Activated CD8-positive, alpha-beta memory T cell treated with anti-CD3 and anti-CD28 coated beads, Interleukin-2, amount 50 U/mL, for 1 hour (primary cell): ENCODE measurements around the gene SCYGR5.
"Not testable (repeated sequence)": the region's sequence is repeated elsewhere in the genome, so short reads cannot be mapped to it uniquely, and the experiment has no call there.

ENCODE experiments used
- DNase-seq: peaks from one replicate; pipeline ENCODE4 v3.0.0-alpha.2; 2020; ENCODE audit errors: extremely low read depth

The SCYGR5 gene

DNA sequence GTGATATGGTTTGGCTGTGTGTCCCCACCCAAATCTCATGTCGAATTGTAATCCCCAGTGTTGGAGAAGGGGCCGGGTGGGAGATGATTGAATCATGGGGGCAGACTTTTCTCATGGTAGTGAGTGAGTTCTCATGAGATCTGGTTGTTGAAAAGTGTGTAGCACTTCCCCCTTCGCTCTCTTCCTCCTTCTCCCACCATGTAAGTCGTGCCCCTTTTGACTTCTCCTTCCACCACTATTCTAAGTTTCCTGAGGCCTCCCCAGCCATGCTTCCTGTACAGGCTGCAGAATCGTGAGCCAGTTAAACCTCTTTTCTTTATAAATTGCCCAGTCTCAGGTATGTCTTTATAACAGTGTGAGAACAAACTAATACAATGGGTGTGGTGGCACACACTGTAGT, 7.0 kb downstream of the SCYGR5 start:
- not testable (repeated sequence) for DNase-seq

DNA sequence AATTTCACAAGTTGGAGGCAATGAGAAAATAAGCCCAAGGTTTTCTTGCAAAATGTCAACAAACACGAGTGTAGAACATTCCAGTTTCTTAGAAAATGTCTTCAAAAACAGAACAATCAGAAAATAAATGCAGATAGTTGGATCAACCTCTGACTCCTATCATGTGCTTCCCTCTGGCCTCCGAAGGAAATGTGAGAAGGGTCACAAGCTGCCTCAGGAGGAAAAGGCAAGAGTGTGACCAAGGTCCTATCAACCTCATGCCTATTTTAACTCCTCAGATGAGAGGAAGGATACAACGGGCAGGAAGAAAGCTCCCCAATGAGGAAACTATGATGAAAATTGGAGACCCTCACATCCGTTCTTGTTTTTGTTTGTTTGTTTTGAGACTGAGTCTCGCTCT, 7.9 kb downstream of the SCYGR5 start:
- no peak for DNase-seq

DNA sequence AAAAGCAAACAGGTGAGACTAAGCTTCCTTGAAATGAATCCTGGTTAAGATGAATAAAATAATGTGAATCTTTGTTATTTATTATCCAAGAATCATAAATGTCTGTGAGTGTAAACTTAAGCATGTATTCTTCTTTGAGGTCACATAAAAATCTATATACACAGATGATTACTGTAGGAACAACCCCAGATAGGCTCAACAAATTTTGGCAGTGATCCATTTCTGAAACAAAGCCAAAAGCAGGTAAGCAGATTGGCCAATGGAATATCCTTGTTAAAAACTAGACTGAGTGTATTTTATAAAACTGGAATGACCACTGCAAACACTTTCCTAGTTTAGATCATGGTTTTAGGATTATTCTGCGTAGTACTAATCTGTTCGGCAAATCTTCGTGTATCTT, 11.3 kb downstream of the SCYGR5 start:
- no peak for DNase-seq

DNA sequence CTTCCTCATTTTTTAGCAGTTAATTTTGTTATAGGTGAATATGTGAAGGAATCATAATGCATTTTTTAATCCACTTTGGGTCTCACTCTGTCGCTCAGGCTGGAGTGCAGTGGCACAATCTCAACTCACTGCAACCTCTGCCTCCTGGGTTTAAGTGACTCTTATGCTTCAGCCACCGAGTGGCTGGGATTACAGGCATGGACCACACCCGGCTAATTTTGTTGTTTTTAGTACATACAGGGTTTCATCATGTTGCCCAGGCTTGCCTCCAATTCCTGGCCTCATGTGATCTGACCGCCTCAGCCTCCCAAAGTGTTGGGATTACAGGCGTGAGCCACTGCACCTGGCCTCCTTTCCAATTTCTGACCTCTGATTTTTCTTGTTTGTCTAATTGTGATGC, 17.7 kb downstream of the SCYGR5 start:
- no peak for DNase-seq

DNA sequence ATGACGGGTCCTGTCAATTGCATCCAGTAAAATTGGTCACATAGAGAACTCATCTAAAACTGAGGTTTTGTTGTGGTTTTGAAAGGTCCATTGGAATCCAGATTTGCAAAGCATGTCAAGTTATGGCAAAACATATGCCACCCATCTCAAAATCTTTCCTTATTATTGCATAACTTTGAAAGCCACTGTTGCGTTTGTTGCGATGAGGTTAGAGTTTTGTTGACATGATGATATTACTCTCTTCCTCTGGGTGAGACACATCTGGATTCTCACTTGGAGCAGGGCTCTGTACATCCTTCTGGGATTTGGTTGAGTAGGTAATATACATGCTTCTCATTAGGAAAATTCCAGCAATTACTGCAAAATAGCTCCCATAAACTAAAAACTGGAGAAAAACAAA, 20.6 kb downstream of the SCYGR5 start:
- no peak for DNase-seq

DNA sequence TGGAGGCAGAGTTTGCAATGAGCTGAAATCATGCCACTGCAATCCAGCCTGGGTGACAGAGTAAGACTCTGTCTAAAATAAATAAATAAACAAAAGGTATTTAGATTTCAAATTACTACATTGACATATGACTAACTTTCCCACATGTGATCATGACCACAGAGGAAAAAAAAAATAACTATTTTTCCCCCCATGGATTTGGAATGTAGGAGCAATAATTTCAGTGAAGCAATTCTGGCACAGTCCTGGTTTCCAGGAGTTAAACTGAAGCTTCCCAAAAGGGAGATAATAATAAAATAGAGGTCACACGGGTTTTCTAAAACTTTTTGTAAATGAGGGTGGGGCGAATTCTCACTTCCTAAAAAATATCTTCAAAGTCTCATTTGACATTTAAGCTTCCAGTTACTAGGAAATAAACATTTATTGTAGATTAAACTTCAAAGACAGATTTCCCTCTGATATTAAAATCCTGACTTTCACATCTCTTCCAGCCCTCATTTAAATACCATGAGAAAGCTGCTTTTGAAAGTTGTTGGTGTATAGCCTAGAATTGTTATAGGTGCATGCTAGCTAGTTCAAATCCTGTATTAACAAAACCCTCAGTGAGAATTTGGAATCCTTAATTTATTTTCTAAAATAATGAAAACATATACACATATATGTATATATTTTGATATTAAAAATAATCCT, 30.5 kb downstream of the SCYGR5 start:
- DNase-seq = no peak

DNA sequence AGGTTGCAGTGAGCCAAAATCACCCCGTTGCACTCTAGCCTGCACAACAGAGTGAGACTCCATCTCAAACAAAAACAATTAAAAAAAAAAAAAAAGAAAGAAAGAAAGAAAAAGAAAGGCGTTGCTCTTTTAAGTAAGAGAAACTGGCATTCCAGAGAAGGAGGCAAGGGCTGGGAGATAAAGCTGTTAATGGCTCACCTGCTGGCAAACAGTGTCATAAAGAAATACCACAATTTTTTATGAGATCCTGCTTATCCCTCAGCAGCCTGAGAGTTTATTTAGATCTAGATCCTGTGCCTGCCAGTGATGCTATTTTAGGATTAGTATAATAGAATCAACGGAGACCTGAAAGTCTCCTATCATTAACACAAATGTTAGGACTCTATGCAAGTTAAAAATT, 35.0 kb downstream of the SCYGR5 start:
- no peak for DNase-seq

DNA sequence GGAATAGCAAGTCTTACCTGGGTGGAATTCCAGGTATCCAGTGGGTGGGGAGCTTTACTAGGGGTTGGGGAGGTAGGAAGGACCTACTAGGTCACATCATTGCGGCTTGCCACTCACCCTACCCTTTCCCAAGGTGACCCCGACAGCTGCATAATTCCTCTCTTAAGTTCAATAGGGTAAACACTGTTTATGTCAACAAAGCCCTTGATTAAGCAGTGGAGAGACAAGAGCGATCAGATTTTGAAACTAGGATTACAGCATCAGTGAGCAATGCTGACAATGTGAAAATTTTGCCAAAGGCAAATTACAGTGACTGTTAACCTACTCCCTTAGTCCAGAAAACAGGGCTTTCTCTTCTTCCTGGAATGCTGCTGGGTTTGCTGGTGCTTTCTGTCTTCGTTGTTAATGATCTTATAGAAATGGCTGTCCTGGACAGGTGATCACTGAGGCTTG, 36.7 kb downstream of the SCYGR5 start:
- DNase-seq = no peak

DNA sequence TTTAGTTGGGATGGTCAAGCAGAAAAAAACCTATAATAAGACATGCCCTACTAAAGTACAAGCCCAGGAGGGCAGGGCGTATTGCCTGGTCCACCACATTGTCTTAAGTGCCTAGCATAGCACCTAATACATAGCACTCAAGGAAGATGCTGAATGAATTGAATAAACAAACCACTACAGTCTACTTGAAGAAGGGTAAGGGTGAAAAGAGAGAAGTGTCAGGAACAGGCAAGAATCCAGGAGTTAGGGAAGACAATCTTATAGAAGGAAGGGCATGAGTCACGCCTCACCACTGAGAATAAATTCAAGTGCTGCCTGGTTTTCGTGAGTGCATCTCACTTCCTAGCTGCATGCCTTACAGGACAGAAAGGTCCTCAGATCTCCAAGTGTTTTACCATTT, 37.4 kb downstream of the SCYGR5 start:
- DNase-seq = no peak

DNA sequence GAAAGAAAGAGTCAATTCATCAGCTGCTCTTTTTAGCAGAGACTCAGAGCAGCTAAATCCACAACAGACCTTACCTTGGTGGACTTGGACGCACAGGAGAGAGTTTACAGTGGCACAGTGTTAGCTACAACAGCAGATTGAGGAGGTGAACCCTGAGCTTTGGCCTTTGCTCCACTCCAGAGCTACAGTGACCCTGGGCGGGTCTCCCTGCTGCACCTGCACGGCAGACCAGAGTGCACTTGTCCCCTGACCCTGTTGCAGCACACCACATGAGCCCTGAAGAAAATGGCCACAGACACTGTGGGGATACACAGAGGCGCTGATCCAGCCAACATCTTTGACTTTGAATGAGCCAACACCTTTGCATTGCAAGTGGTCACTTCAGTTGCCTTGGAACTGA, 40.3 kb downstream of the SCYGR5 start:
- no peak for DNase-seq

DNA sequence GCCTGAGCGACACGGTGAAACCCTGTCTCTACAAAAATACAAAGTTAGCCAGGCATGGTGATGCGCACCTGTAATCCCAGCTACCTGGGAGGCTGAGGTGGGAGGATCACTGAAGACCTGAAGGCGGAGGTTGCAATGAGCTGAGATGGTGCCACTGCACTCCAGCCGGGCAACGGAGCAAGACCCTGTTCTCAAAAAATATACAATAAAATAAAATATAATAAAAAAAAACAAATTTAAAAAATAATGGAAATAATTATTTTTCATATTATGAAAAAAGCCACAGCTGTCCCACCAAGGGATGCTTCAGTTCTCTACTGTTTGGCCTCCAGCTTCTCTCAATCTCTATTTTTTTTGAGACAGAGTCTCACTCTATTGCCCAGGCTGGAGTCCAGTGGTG, 40.8 kb downstream of the SCYGR5 start:
- DNase-seq = no peak

DNA sequence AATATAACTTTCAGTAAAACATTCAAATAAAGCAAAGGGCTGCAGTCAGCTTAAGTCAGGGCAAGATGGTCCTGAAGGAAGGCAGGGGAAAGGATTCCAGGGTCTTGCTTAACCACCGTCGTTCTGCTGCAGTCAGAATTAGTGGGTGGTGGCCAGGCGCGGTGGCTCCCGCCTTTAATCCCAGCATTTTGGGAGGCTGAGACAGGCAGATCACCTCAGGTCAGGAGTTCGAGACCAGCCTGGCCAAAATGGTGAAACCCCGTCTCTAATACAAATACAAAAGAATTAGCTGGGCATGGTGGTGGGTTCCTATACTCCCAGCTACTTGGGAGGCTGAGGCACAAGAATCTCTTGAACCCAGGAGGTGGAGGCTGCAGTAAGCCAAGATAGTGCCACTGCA, 44.4 kb downstream of the SCYGR5 start:
- no peak for DNase-seq

DNA sequence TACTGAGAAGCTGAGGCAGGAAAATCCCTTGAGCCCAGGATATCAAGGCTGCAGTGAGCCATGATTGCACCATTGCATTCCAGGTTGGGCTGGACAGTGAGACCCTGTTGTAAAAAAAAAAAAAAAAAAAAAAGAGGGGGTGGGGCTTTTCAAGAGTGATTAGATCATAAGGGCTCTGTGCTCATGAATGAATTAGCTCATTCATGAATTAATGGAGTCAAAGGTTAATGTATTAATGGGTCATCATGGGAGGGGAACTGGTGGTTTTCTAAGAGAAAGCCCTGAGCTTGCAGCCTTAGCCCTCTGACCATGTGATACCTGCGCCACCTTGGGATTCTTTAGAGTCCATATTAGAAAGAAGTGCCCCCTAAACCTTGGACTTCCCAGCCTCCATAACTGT, 46.7 kb downstream of the SCYGR5 start:
- no peak for DNase-seq

DNA sequence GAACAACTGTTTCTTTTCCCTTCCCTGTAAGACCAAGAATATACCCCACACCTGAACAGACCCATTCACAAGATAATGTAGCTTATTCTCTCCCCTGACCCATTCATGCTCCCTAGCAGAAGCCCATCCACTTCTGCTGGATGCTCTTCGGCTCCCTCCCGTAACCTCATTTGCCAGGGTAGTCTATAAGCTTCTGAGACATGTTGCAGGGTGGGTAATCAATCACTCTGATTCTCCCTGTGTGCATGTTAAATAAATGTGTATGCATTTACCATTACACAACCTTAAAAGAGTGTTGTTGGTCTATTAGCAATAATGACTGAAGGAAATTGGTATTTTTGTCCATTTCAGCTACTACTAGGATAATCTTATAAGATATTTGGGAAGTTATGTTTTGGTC, 49.9 kb downstream of the SCYGR5 start:
- no peak for DNase-seq
